Heart right ventricle (tissue), 16 donors: ENCODE results near the gene SC5D. TPM values are rescaled to one million over a fixed set of nuclear protein-coding genes. Genes with fewer than 3 reads are reported as not detected.
A peak's percentile ranks its signal among the peaks of the same experiment; 100 is the strongest.

Experiments used
- ATAC-seq, 8 donors: fragments of 200-7000 bp; cut with Tn5 transposase; one replicate each; pipeline ENCODE4 v1.9.1; 2020; ENCODE audit warnings: mild to moderate bottlenecking in 8 of 8, moderate library complexity in 8 of 8, moderate number of reproducible peaks in 1 of 8
- DNase-seq, 2 donors: peaks; one replicate each; pipeline ENCODE4 v3.0.0-alpha.2; 2020
- H3K27ac ChIP-seq, 10 donors: fragments of 200-600 bp; sonication (generic) in 2 of 10; one replicate each; pipeline versions ENCODE4 v1.5.0 to v1.8.0; 2020 to 2022; ENCODE audit warnings: mild to moderate bottlenecking in 3 of 10
- H3K27me3 ChIP-seq, 7 donors: fragments of 200-600 bp; one replicate each; pipeline ENCODE4 v1.8.0; 2021 to 2022; ENCODE audit warnings: mild to moderate bottlenecking in 2 of 7
- H3K36me3 ChIP-seq, 9 donors: fragments of 200-600 bp; sonication (generic) in 1 of 9; one replicate each; pipeline versions ENCODE4 v1.5.0 to v1.8.0; 2020 to 2022; ENCODE audit warnings: mild to moderate bottlenecking in 2 of 9
- H3K4me1 ChIP-seq, 9 donors: fragments of 200-600 bp; sonication (generic) in 1 of 9; one replicate each; pipeline versions ENCODE4 v1.5.0 to v1.8.0; 2020 to 2022; ENCODE audit warnings: mild to moderate bottlenecking in 4 of 9
- H3K4me3 ChIP-seq, 10 donors: fragments of 200-600 bp; sonication (generic) in 2 of 10; one replicate each; pipeline versions ENCODE4 v1.5.0 to v1.8.0; 2020 to 2022; ENCODE audit warnings: mild to moderate bottlenecking in 7 of 10, moderate library complexity in 2 of 10
- H3K9me3 ChIP-seq, 11 donors: fragments of 200-600 bp in 10 of 11; sonication (generic) in 2 of 11; one replicate each; pipeline versions ENCODE4 v1.5.0 to v1.8.0; 2013 to 2022; ENCODE audit warnings: mild to moderate bottlenecking in 2 of 11, control low read depth in 1 of 11, moderate library complexity in 1 of 11
- CTCF ChIP-seq, 9 donors: fragments of 200-600 bp; sonication (generic) in 2 of 9; IDR thresholded peaks; one replicate each; pipeline versions ENCODE4 v1.5.0 to v1.8.0; 2021 to 2022; ENCODE audit warnings: antibody characterized with exemption in 9 of 9, mild to moderate bottlenecking in 5 of 9, moderate library complexity in 1 of 9
- WGBS, 2 donors: extraction: QIAGEN DNeasy Blood & Tissue Kit; methylation state at CpG; one replicate each; pipeline ENCODE4 v1.1.7; 2013; ENCODE audit warnings: inconsistent platforms in 1 of 2; 5-methylcytosine and 5-hydroxymethylcytosine counted together
- intact Hi-C, 10 donors: fragments of 100-400 bp; cut with DNase I; formaldehyde crosslinking; loops; one replicate each; pipeline versions ENCODE4 v1.11.1 to v1.14.2; 2022
- polyA plus RNA-seq, 2 donors: library from polyadenylated mRNA; stranded (reverse); fragments of 200-250 nt; gene quantifications; one replicate each; pipeline ENCODE4 v1.2.3, GENCODE V29; 2013
- total RNA-seq, 10 donors: library from RNA; stranded (reverse); fragmentation: NEBNext Ultra II Directional in 3 of 10; extraction: Animal tissue kit (Norgen Biotek cat#: 25700) in 3 of 10; gene quantifications; one replicate each; pipeline versions ENCODE4 v1.2.1 to v1.2.4, GENCODE V29; 2021 to 2023
- donor health status: Arrhythmogenic right ventricular cardiomyopathy.
- donor health status: ischemic (EF 13 %, LVEDD 7.1; RV severe dilation, severe dysfunction).
- donor health status: healthy with polysubstance abuse.
- donor health status: DM: no; HTN: yes; CAD: no.
- donor health status: DM: no; HTN: no; CAD: no.
- donor health status: ischemic (EF 25% LVEDD 6.9; RV normal size, moderate dysfunction).
- donor health status: ischemic (EF 25% LVEDD 5.7; RV mildly dilated, moderate dysfunction).
- donor health status: healthy.
- donor health status: DM: yes; HTN: yes; CAD: no.
- donor health status: Ischemic cardiomyopathy.
- donor health status: ischemic (EF 35%, LVEDD 5.7; RV mildly dilated, moderate dysfunction).
- donor health status: nonischemic (EF 11% LVEDD 7.7; RV severe dilation, severe dysfunction).
- donor health status: DM: yes; HTN: yes; CAD: no.
- donor health status: PGD.
- donor health status: ischemic (EF 29% LVEDD 5.4; RV normal size, mild dysfunction).
- donor health status: nonischemic (EF 23%, LVEDD 6.1; RV moderate dilation, normal function).

The SC5D gene
- total and polyA plus RNA-seq, 12 donors = 10.7 to 30.6 (median 20.4) TPM

GRCh38 chr11:121311373-121311772, 18.8 kb downstream of the SC5D start:
- DNase-seq (no peak), ATAC-seq (no peak)
- H3K4me1 ChIP-seq = no peaks in the 10 kb centered on the region
- H3K4me3 ChIP-seq = no peak overlapping the region
- H3K9me3 ChIP-seq = no peaks in the 10 kb centered on the region
- no peaks in the 10 kb centered on the region for H3K27me3 ChIP-seq
- intact Hi-C loops = no loop called here
- no peak overlapping the region for H3K27ac ChIP-seq
- peaks cover 0 to 36% (median 19%) of the 10 kb centered on the region in 9 donors for H3K36me3 ChIP-seq
- TF ChIP-seq CTCF (IDR thresholded peaks at IDR 0.05) = no peak

GRCh38 chr11:121312483-121312882, 19.9 kb downstream of the SC5D start:
- intact Hi-C loops = no loop called here
- Histone ChIP-seq H3K4me1 (no peaks in the 10 kb centered on the region), H3K9me3 (no peaks in the 10 kb centered on the region), H3K4me3 (no peak overlapping the region), H3K36me3 (peaks cover 0 to 25% (median 9%) of the 10 kb centered on the region in 9 donors), H3K27ac (no peak overlapping the region), H3K27me3 (no peaks in the 10 kb centered on the region)
- DNase-seq (no peak), ATAC-seq (no peak)
- no peak for TF ChIP-seq CTCF (IDR thresholded peaks at IDR 0.05)
- 80 to 82% methylated on average over 2 of the region's 2 CpGs for WGBS, 2 donors

GRCh38 chr11:121318848-121319834, 26.6 kb downstream of the SC5D start:
- H3K4me1 ChIP-seq = peaks cover 0 to 3% (median 0%) of the 10 kb centered on the region in 9 donors
- DNase-seq (peak in 1 of 2 donors; percentile 14), ATAC-seq (peak in 6 of 8 donors; percentile 49 to 81 (median 66))
- intact Hi-C loops = loop anchor here in 4 of 10 donors (1.0 to 2.0 kb wide), 4 partner anchors 216 to 272 kb away; no protein-coding TSS in a partner anchor
- H3K36me3 ChIP-seq = no peaks in the 10 kb centered on the region
- peaks cover 0 to 23% (median 11%) of the 10 kb centered on the region in 7 donors for H3K27me3 ChIP-seq
- 25 to 28% methylated on average over 7 of the region's 7 CpGs for WGBS, 2 donors
- TF ChIP-seq CTCF (IDR thresholded peaks at IDR 0.05) = peak; percentile 46 to 80 (median 71)
- H3K4me3 ChIP-seq = no peak overlapping the region
- no peak overlapping the region for H3K27ac ChIP-seq
- no peaks in the 10 kb centered on the region for H3K9me3 ChIP-seq

GRCh38 chr11:121321614-121322243, 29.2 kb downstream of the SC5D start:
- H3K4me1 ChIP-seq = peaks cover 0 to 3% (median 0%) of the 10 kb centered on the region in 9 donors
- DNase-seq = peak in 1 of 2 donors; percentile 23
- intact Hi-C loops = loop anchor here in 9 of 10 donors (1.0 to 10.0 kb wide), 14 partner anchors 103 to 1193 kb away; partner anchors contain the start of genes SORL1 (in 4 of the 9) and SORL1-AS1 (in 4 of the 9)
- no peak overlapping the region for H3K4me3 ChIP-seq
- ATAC-seq = peak; percentile 69 to 93 (median 80)
- 29 to 36% methylated on average over 7 of the region's 7 CpGs for WGBS, 2 donors
- H3K36me3 ChIP-seq = no peaks in the 10 kb centered on the region
- peak in 8 of 9 donors; percentile 16 to 66 (median 61) for TF ChIP-seq CTCF (IDR thresholded peaks at IDR 0.05)
- no peaks in the 10 kb centered on the region for H3K9me3 ChIP-seq
- no peak overlapping the region for H3K27ac ChIP-seq
- H3K27me3 ChIP-seq = peaks cover 0 to 23% (median 11%) of the 10 kb centered on the region in 7 donors
